OCI-M1 (cell line): Measurements from ENCODE around the gene FBXW12.

Experiments used
- DNase-seq: peaks from one replicate; lab custom pipeline; 2025; lab: John Stamatoyannopoulos, UW

Gene FBXW12

GRCh38 chr3:48422272-48422671 is 50.3 kb downstream of the FBXW12 start:
- no peak for DNase-seq

- no peak for DNase-seq
These were observed 50.7 kb downstream of the FBXW12 start for GRCh38 chr3:48422681-48423080.

GRCh38 chr3:48423241-48423882 is 51.3 kb downstream of the FBXW12 start:
- no peak for DNase-seq

- no peak for DNase-seq
These were observed 52.1 kb downstream of the FBXW12 start for GRCh38 chr3:48423883-48424695.

GRCh38 chr3:48425281-48425812 is 53.3 kb downstream of the FBXW12 start:
- no peak for DNase-seq

- DNase-seq: no peak
These were observed 54.4 kb downstream of the FBXW12 start for GRCh38 chr3:48426401-48426909.

- DNase-seq: no peak
These were observed 55.1 kb downstream of the FBXW12 start for GRCh38 chr3:48426944-48427629.

GRCh38 chr3:48427630-48427962 is 55.6 kb downstream of the FBXW12 start:
- DNase-seq: no peak

- no peak for DNase-seq
These were observed 56.1 kb downstream of the FBXW12 start for GRCh38 chr3:48428088-48428571.

GRCh38 chr3:48428572-48429316 is 56.7 kb downstream of the FBXW12 start:
- no peak for DNase-seq

- peak; percentile 19 for DNase-seq
These were observed 57.4 kb downstream of the FBXW12 start for GRCh38 chr3:48429317-48429959.

- DNase-seq: no peak
These were observed 58.1 kb downstream of the FBXW12 start, which contains the start of gene PLXNB1 for GRCh38 chr3:48429960-48430707. TSS of gene PLXNB1 (minus strand) at chr3:48430086. CDS start at chr3:48424611, 5,475 bp downstream.

GRCh38 chr3:48430708-48431101 is 58.7 kb downstream of the FBXW12 start:
- no peak for DNase-seq

GRCh38 chr3:48431224-48432029 is 59.4 kb downstream of the FBXW12 start:
- DNase-seq: no peak

GRCh38 chr3:48432411-48433371 is 60.7 kb downstream of the FBXW12 start:
- no peak for DNase-seq

GRCh38 chr3:48433472-48434118 is 61.6 kb downstream of the FBXW12 start:
- DNase-seq: no peak

GRCh38 chr3:48434591-48435222 is 62.7 kb downstream of the FBXW12 start:
- DNase-seq: no peak
